SK-MEL-5 (cell line): ENCODE data around the gene PAK4. TPM values are rescaled to one million over a fixed set of nuclear protein-coding genes. Genes with fewer than 3 reads are reported as not detected.

Experiments
- DNase-seq: peaks from one replicate; pipeline ENCODE4 v3.0.0-alpha.2; 2016; ENCODE audit warnings: low read depth, low spot score
- in situ Hi-C: cut with HindIII; loops from 2 replicates; pipeline ENCODE4 v1.10.0; 2016; ENCODE audit warnings: low sequenced_read_pairs, high pct_unique_total_duplicates, low pct_unique_long_range_greater_than_20kb
- total RNA-seq: library from RNA; depleted of rRNA; stranded (reverse); fragments of >200 nt; shearing (Covaris generic); gene quantifications from 2 replicates; pipeline ENCODE4 v1.2.3, GENCODE V29; 2014

The PAK4 gene
- total RNA-seq, 1 experiment from 2014 or later: 3.7 TPM

DNA sequence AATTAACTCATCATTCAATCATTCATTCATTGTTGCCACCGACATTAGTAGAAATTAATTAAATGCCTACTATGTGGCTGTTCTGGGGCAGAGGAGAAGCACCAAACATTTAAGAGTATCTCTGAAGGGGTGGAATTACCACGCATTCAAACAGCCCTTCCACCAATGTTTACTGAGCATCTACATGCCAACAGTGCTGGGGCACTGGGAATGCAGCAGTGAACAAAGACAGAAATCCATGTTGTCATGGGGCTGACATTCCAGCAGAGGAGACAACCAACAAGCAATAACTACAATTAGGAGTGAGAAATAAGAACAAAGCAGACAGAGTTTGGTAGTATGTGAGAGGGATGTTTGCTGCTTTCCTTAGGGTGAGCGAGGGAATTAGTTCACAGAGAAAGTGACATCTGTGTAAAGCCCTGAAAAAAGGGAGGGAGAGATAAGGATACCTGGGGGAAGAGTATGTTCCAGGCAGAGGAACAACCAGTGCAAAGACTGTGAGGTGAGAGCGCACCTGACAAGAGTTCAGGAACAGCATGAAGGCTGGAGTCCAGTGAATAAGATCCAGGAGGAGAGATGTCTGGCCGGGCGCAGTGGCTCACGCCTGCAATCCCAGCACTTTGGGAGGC, 1.3 kb upstream of the PAK4 start:
- in situ Hi-C loops: no loop called here
- DNase-seq: no peak

DNA sequence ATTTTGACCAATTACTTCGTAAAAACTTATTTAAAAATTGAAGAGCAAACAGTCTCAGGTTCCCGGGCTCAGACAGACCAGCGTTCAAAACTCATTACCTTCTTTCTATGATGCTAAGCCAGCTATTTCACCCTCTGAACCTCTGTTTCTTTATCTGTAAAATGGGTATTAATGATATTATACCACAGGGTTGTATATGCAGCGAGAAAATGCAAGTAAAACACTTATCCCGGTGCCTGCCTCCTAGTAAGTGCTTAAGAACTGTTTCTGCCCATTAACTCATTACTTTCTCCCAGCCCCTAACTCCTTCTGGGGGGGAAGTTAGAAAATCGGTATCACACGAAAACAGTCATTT, 410 bp upstream of the PAK4 start:
- in situ Hi-C loops: no loop called here
- DNase-seq: no peak

DNA sequence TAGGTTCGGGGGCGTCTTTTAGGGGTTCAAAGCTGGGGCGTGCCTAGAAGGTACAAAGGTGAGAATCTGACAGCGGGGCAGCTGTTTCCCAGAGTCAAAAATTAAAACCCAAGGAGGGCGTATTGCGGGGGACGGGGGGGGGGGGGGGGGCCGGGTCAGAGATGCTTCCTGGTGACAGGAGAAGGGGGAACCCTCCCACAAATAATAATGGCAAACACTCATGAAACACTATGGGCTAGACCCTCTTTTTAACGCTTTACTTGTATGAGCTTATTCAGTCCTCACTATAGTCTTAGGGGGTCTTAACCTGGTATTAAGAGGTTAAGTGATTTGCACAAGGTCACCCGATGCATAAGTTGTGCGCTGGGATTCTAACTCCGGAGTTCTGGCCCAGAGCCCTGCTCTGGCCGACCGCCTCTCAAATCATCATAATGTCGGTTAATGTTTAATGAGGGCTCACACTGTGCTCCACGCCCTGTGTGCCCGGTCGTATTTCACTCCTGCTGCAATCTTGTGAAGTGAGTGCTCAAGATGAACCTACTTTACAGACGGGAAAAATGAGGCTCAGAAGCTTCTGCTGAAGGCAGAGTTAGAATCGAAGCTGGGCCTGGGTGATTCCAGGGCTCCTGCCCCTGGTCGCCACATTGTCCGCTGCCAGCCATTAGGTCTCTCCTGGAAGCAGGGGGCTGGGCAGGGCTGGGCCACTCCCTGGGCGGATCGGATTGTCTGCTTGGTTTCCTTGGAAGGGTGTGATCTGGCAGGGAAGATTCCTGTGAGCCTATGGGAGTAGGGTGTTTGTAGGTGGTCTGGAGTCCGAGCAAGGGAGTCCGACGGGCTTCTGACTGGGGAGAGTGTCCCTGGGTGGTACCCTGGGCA, 964 bp downstream of the PAK4 start:
- peak; percentile 26 for DNase-seq
- in situ Hi-C loops: no loop called here

DNA sequence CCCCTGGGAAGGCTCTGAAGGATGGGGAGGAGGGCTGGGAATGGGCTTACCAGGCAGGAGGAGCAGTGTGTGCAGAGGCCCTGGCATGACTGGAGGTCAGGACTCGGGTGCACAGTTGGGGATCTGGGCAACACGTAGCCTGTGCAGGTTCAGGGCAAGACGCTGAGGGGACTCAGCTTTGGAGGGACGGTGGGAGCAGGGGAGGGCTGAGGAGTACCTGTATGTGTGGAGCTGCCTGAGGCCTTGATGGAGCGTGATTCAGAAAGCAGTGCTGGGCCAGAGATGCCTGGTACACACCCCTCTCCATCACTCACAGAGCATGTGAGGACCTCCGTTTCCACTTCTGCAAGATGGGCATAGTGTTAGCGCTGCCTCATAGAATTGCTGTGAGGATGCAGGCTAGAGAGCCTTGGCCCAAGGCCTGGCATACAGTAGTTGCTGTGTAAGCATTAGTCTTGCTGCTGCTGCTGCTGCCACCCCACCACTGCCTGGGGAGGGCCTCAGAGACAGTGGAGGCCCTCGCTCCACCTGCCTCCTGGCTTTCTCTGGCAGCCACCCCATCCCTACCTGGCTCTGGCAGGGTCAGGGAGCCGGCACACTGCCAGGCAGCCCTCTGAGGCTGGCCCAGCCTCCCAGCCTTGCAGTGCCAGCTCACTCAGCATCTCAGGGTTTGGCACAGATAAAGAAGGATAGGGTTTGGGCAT, 2.4 kb downstream of the PAK4 start:
- no peak for DNase-seq
- in situ Hi-C loops: no loop called here

DNA sequence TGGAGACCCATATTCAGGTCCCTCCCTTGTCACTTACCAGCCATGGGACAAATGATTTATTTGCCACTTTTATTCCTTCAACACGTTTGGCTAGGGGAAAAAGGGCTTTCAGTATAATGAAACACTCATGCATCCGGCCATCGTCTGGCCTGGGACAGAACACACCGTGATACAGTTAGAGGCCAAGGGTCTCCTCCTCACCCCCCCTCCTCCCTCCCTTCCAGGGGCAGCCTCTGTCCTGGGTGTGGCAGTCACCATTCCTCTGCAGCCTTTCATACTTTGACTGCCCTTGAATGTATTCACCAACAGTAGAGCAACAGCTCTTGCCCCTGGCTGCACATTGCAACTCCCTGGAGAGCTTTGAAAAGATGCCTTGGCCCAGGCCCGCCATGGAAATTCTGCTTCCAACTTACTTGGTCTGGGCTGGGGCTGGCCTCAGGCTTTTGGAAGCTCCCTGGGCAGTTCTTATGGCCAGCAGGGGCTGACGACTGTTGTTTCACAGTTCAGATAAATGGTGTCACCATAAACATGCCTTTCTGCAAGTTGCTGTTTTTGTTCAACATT, 3.0 kb downstream of the PAK4 start:
- no peak for DNase-seq
- in situ Hi-C loops: no loop called here

DNA sequence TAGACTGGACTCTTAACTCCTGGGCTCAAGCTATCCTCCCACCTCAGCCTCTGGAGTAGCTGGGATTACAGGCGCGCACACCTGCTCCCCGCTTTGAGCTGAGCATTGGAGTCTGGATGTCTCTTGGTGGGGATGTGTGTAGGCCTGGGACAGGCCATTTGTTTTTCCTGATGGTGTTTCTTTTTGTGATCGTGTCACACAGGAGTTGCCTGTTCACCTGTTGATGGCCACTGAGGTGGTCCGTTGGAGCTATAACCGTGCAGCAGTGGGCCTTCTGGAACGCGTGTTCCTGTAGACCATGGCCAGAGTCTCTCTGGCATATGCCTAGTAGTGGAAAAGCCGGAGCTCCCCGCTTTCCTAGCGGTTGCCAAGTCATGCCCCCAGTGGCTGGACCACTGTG, 3.5 kb downstream of the PAK4 start:
- in situ Hi-C loops: no loop called here
- no peak for DNase-seq

DNA sequence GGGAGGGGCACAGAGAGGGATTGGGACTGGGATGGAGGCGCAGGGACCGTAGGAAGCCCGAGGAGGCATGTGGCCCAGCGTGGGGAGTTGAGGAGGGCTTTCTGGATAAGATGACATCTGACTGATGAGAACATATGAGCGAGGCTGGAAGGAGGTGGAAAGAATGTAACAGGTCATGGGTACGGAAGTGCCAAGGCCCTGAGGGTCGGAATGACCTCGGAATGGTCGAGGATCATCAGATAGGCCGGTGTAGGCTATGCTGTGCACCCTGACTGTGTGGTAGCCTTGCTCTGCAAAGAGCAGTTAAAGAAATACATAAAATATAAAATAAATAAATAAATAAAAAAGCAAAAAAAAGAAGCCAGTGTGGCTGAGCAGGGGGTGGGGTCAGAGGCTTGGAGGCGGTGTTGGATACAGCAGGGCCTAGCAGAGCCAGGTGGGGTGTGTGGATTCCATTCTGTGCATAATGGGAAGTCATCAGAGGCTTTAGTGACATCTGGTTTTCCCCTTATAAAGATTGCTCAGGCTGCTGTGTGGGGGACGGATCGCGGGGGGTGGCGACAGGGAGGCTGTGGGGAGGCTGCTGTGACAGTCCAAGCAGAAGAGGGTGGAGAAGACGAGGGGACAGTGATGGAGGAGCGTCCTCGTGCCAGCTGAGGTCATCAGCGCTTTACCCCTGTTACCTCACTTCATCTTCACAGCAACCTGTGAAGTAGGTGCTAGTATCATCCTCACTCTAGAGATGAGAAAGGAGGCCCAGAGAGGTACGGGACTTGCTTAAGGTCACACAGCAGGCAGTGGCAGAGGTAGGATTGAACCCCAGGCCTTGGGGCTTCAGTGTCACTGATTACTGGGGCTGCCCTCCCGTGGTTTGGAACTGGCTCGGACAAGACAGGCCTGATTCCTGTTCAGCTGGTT, 5.0 kb downstream of the PAK4 start:
- DNase-seq: peak; percentile 18
- in situ Hi-C loops: no loop called here

DNA sequence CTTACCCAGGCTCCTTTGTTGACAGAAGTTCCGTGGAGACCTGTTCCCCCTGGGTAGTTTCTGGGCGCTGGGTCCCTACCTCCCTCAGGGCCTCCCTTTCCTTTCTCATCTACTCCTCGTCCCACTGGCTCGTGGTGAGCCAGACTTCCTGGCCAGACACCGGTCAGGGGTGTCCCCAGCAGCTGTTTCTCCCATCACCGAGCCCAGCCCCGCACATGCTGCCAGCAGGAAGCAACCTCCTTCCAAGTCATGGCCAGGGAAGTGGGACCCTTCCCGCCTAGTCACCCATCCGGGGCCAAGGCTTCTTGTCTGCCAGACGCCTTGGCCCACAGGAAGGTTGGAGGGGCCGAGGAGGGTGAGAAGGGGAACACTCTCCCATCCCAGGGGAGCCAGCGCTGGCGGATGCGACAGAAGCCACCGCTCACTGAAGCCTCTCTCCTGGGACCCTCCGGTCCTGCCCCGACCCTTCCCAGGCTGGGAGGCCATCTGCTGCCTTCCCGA, 5.7 kb downstream of the PAK4 start:
- DNase-seq: no peak
- in situ Hi-C loops: no loop called here

DNA sequence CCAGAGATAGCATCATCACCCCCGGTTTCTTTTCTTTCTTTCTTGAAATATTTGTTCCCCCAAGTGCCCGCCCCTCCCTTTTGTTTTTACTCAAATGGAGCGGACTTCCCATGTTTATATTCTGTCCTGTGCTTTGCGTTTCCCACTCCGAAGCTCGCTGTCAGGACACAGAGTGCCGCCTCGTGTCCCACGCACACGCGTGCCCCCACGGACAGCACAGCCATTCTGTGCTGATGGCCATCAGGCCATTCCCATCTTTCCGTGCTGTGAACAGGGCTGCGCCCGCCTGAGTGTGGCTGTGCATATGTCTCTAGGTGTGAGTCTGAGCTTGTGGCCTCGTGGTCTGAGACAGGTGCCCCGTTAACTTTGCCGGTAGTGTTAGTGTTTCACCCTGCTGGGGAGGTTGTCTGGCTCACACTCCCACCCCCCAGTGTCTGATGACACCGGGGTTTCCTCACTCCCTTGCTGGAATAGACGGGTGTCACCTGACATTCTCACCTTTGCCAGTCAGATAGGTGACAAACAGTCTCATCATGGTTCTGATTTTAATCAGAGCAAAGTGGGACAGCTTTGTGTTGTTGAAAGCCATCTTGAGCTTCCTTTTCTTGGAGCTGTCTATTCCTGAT, 6.9 kb downstream of the PAK4 start:
- in situ Hi-C loops: no loop called here
- no peak for DNase-seq

DNA sequence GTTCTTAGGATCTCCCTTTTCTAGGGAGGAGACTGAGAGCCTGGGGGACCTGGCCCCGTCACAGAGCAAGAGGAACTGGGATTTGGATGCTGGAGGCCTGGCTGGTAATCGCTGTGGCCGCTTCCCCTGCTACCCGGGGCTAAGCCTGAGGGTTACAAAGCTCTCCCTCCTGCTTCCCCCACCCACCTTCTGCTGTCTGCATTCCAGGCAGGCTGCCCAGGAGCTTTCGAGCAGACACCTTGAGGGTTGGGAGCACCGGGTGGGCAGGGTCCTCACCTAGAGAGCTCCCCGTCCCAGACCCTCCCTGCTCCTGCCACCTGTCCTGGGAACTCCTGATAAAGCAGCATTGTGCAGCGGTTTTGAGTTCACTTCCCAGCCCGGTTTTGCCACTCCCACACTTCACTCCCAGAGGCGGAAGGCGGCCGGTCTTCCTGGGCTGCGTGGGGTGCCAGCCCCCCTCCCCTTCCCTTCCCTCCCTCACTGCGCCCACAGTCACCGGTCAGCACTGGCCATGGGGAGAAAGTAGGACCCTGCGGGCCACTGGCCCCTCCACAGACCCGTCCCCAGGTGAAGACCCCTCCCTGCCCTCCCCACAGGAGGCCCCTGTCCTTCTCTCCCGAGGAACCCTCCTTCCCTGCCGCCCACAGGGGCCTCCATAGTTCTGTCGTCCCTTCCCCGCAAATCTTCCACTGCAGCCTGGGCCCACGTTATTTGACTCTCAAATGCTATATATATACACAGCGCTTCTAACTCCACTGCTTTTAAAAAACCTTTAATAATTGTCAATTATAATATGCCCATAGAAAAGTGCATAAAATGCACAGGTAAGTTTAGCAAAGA, 8.1 kb downstream of the PAK4 start:
- in situ Hi-C loops: no loop called here

DNA sequence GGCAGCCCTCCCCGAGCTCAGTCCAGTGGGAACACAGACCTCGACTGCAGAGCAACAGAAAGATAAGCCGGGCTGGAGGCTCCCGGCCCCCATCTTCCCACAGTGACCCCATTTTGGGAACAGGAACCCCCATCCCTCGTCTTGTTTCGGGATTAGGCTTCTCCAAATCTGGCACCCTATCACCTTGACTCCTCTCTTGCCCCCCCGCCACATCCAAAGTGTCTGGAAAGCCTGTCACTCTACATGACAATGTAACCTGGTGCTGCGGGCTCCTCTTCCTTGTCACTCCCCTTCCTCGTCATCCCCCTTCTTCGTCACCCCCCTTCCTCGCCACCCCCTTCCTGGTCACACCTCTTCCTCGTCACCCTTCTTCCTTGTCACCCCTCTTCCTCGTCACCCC, 10.1 kb downstream of the PAK4 start:
- in situ Hi-C loops: no loop called here
- DNase-seq: no peak

More for the DNA sequence above, 8.1 kb downstream of the PAK4 start:
- DNase-seq: no peak

DNA sequence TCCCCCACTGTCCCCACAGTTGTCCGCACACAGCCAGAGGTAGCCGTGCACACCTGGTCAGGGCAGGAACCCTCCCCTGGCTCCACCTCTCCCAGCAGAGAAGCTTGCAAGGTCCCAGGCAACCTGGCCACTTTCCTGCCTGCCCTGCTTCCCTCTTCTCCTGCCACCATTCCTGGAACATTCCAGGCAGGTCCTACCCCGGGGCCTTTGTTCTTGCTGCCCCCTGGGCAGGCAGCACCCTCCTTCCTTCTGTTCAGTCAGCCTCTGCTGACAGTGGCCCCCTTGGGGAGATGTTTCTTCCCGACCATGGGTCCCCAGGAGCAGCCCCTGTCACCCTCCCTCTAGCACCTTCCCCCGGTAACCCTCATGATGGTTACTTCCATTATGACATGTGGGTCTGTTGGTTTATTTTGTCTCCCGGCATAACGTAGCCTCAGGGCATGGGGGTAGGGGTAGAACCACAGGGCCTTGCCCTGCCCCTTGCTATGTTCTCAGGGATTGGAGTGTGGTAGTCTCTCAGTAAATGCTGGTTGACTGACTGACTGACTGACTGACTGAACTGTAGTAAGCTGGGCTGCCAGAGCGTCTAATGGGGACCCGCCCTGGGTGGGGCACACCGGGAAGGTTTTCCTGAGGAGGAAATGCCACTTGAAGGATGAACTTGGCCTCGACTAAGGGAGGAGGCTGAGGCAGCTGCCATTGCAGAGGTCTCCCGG, 10.8 kb downstream of the PAK4 start:
- in situ Hi-C loops: no loop called here
- no peak for DNase-seq

DNA sequence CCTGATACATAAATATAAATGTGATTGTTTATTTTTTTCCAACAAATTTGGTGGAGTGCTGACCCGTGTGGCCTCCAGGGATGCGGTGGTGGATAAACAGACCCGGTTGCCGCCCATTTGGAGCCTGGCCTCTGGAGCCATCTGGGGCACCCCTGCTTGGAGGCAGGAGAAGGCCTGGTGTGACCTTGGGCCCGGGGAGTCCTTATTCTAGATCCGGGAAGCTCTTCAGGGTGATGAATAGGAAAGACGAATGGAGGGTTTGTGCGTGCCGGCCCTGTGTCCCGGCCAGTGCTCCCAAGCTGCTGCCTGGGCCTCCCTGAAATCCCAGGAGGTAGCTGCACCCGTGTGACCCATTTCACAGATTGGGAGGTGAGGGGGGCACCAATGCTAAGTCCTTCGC, 11.5 kb downstream of the PAK4 start:
- in situ Hi-C loops: no loop called here
- no peak for DNase-seq

DNA sequence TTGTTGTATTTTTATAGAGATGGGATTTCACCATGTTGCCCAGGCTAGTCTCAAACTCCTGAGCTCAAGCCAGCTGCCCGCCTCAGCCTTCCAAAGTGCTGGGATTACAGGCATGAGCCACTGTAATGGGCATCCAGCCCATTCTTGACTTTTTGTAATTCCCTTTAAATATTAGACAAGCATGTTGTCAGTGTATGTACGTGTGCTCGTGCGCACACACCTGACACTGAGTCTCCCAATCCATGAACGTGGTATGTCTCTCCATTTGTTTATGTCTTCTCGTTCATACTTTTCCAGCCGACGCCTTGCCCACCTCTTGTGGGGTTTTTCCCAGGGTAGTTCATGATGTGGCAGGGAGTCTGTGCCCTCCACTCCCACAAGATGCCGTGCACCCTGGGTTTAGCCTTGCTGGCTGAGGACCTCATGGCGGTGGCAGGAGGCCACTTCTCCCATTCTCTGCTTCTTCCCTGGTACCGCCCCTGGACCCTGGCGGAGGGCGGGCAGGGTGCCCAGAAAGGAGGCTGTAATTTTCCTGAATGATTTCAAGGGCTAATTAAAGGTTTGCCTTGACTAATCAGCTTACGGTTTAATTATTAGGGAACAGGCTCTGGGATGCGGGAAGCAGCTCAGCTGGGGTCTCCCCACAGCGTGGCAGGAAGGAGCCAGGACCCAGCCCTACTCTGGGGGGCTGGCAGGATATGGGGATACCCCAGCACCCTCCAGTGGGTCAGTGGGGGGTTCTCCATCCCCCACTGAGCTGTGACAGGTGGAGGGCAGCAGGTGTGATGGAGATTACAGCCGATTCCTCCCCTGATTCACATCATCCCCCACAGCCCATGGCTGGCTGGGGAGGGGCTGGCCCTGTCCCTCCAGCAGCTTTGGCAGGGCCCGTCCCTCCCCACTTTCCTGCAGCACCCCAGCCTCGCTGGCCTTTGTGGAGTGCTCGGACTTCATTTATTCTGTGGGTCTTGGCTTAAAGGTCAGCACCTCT, 12.9 kb downstream of the PAK4 start:
- DNase-seq: no peak
- in situ Hi-C loops: no loop called here
